ENCODE data around the gene WNT7B.

Gene WNT7B

DNA sequence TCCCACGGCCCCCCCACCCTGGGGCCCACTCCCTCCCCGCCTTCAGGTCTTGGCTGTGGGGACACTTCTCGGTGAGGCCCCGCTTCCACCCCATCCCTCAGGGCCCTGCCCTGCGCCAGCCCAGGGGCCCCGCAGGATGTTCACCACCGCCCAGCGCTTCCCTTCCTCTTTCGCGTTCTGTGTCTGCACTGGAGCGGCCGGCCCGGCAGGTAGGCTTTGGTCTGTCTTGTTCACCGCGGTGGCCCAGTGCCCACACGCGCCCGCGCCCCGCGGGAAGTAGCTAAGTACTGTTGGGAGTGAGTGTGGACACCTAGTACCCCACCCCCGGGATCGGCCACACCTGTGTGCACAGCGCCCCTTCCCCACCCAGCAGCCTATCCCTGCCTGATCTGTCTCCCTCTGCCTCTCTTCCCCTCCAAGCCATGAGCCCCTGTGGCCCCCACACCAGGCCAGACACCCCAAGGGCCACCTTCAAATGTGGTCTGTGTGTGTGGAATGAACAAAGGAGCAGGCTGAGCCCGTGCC lies 85.4 kb downstream of the WNT7B start:
- DNase-seq, result no peak

DNA sequence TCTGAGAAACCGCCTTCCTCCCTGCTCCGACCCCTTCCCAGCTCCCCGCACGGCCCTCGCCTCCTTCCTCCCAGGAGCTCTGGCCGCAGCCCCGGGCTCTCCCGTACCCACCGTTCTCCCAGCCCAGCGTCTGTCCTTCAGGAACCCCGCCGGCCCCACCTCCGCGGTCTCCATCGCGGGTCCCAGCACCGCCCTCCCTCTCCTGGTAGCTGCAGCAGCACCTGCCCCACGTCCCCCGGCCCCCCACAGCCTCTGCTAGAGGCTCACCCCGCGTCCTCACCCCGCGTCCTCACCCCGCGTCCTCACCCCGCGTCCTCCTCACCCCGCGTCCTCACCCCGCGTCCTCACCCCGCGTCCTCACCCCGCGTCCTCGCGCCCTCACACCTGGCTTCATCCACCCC lies 85.9 kb downstream of the WNT7B start:
- DNase-seq, result no peak

DNA sequence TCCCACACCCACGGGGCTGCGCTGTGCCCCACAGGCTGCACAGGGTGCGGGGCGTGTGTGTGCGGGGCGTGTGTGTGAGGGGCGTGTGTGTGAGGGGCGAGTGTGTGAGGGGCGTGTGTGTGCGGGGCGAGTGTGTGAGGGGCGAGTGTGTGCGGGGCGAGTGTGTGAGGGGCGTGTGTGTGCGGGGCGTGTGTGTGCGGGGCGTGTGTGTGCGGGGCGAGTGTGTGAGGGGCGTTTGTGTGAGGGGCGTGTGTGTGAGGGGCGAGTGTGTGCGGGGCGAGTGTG lies 86.7 kb downstream of the WNT7B start:
- no peak for DNase-seq

DNA sequence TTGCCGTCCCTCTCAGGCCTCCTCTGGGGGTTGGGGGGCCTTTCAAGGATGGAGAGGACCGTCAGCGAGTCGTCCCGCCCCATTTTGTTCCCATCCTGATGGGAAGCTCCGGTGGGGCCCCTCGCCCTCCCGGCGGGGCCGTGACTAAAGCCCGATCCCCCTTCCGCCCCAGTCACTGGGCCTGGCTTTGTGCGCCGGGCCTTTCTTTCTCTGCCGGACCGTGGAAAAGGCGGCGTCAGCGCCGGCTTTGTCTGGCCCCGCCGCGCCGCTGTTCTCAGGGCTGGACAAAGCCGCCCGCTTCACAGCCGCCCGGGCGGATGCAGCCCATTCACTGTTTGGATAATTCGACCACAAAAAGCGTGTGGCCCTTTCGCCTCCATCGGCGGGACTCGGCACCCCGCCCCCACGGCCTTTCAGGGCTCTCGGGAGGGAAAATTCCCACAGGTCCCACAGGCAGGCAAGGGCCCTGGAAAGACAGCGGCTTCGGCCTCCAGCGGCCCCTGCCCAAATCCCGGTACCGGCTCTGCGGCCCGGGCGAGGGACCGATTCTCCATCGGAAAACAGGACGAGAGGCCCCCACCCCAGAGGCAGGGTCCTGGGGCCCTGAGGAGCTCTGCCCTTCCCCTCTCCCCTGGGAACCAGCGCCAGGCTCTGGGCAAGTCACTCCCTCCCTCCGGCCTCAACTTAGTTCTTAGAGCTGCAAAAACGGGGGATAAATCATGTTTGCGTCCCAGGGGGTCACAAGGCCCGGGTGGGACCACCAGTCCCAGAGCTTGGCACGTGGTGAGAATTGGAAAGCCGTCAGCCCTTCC lies 87.2 kb downstream of the WNT7B start:
- DNase-seq, result peak in 11 of 56 donors; percentile 8 to 55 (median 39)

DNA sequence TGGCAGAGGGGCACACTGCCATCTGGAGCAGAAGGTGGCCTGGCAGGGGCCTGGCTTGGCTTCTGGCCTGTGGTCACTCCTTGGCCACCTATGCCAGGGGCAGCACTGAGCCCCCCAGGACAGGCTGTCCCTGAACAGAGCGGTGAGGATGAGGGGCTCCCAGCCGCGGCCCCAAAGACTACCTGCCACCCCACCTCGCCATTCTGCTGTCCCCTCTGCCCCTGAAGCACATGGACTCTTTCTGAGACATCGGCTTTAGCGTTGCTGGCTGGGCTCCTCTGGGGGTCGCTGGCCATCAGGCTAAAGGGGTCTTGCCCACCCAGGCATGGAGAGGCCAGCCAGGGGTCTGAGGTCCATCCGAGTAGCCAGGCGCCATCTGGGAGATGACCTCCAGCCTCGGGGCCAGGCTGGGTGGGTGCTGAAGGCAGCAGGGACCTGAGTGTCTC lies 87.8 kb downstream of the WNT7B start:
- no peak for DNase-seq

DNA sequence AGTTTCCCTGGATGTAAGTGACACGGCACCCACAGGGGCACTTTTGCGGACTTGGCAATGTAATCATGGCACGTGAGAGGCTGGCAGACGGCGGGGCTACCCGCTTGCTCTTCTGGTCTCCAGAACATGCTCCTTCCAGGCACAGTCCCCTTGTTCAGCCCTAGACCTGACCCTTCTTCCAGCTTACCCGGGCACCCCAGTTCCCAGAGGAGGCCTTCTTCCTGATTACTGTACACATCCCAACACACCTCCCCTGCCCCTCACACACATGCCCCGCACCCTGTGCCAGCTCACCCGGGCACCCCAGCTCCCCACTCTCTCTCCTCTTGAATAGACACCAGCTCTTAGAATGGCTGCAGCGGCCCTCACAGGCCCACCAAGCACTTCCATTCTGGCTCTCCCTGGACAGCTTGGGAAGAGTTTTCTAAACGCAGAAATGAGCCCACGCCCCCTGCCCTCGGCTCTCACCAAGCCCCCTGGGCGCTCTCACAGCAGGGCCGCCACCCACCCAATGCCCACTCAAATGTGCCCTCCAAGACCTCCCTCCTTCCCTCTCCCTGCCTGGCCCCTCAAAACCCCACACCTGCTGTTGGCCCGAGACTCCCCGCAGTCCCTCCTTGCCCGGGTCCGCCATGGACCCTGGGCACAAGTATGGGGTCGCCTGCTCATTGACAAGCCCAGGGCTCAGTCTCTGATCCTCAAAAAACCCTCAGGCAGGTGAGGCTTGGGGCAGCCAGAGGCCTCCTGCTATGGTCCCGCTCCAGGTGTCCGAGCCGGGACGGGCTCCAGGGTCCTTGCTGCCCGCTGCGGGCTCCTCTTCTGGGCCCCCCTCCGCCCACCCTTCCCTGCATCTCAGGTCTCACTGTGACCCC lies 88.5 kb downstream of the WNT7B start:
- no peak for DNase-seq

DNA sequence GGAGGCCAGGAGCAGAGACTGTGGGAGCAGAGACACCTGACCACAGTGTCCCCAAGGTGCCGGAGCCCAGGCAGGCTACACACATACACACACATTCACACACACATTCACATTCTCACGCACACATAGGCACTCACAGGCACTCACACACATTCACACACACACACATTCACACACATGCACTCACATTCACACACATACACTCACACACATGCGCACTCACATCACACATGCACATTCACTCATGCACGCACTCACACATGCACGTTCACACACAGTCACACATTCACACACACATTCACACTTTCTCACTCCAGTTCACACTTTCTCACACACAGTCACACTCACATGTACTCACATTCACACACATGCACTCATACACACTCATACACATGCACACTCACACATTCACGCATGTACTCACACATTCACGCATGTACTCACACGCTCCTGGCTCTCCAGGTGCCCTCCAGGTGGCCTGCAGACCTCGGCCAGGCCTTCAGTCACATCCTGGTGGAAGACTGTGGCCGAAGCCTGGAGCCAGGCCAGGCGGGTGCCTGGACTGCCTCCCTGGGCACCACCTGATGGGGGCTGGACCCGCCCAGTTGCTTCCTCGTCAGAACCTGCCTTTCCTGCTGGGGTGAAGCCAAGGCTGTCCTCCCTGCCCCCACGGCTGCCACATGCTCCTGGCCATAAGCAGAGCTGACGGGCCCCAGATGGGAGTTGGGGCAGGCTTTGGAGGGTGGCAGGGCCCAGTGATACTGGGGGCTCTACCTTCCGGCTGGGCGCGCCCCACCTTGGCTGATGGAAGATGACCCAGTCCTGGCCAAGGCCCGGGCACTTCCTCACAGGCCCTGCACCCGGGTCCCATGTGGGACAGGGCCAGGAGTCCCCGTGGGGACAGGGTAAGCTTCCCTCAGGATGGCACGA lies 89.5 kb downstream of the WNT7B start:
- DNase-seq, result no peak

DNA sequence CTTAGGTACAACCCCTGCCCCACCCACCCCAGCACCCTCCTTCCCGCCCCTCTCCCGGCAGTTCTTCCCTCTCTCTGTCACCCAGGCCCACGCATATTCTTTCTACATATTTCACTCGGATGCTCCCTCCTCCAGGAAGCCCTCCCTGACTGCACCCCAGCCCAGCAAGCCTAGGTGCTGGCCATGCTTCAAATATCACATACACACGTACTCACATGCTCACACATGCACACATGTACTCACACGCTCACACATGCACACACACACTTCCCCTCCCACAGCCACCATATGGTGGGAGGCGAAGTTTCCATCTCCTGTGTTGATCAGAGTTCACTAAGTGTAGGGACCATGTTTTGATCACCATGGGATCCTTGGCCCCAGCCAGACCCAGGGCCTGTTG lies 90.4 kb downstream of the WNT7B start:
- DNase-seq, result no peak

DNA sequence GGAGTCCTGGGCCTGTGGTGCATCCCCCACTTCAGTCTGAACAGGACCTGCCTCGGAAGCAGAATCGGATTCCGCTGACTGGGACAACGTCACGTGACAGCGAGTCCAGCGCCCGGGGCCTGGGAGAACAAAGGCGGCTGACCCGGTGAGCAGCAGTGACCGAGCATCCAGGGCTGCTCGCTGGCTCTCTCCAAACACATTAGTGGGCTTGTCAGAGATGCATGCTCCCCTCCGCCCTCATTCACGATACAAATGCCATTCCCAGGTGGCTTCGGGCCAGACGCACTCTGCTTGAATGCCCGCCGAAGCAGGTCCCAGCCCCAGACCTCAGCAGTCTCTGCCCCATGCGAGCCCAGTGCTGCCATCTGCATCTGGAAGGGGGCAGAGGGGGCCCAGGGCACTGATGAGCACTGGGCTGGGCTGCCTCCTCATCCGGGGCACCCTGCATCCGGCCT lies 91.0 kb downstream of the WNT7B start:
- peak in 19 of 56 donors; percentile 11 to 61 (median 31) for DNase-seq

DNA sequence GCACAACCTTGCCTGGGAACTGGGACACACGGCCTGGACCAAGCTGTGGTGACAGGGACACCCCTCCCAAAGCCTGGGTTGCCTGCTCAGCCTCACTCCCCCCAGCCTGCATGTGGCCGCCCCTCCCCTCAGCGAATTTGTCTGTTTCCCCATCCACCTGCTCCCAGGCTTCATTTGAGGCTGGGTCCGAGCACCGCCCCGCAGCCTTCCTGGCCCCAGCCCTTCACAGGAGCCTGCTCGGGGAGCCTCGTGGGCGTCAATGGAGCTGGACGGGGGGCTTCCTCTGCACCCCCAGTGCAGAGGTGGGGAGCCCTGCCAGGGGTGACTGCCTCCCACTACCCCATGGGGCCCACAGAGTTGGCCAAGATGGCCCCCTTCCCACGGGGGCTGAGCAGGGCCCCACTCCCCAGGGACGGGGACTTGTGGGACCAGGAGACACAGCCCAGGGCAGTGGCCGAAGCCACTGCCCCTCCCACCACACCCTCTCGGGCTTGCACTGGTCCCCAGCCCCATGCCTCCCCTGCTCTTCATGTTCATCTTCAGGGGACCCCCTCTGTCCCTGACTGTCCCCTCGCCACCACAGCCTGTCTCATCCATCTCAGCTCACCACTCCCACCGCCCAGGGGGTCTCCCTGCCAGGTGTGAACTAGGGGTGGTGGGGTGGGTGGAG lies 91.7 kb downstream of the WNT7B start:
- DNase-seq, result no peak

DNA sequence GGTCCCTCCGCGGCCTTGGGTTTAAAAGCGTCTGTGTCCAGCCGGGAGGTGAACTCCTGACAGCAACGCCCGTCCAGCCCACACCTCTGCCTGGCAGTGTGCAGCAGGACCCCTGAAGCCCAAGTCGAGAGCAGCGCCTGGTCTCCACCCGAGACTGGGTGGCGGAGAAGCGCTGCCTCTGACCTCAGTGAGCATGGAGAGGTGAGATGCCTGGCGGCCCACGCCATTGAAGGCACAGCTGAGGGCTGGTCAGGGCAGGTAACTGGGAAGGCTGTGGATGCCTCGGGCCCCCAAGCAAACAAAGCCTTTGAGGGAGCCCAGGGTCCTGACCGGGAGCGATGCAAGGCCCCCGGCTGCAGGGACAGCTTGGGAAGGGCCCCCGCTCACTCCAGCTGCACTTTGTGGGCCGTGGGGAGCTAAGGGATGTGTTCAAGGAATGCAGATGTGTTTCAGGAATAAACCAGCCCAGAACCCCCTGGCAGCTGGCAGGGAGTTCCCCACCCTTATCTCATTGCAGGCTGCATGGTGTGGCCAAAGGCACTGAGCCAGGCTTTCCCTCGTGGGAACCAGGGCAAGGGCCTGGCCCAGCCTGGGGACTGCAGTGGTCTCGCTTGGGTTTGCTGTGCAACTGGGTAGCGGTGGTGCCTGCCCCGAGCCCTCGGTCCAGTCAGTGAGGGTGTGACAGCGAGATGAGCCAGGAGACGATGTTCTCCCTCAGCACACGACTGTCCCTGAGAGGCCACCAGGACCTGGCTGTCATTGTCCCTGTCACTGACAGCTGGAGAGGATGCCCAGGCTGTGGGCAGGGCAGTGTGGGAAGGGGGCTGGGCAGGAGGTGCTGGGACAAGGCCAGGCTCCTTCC lies 92.5 kb downstream of the WNT7B start:
- no peak for DNase-seq

DNA sequence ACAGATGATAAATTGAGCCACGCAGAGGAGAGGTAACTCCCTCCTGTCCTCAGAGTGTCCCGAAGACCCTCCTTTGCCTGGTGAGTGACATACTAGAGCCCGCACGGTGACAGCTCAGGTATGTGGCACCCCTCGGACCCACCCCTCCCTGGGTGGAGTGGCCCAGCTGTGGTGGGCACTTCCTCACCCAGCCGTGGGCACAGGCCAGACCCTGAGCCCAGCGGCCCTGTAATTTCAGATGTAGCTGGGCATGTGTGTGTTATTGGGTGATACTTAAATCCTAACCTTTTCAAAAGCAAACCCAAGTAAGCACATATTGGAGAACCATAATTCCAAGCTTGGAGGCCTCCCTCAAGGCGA lies 93.2 kb downstream of the WNT7B start:
- DNase-seq, result no peak

DNA sequence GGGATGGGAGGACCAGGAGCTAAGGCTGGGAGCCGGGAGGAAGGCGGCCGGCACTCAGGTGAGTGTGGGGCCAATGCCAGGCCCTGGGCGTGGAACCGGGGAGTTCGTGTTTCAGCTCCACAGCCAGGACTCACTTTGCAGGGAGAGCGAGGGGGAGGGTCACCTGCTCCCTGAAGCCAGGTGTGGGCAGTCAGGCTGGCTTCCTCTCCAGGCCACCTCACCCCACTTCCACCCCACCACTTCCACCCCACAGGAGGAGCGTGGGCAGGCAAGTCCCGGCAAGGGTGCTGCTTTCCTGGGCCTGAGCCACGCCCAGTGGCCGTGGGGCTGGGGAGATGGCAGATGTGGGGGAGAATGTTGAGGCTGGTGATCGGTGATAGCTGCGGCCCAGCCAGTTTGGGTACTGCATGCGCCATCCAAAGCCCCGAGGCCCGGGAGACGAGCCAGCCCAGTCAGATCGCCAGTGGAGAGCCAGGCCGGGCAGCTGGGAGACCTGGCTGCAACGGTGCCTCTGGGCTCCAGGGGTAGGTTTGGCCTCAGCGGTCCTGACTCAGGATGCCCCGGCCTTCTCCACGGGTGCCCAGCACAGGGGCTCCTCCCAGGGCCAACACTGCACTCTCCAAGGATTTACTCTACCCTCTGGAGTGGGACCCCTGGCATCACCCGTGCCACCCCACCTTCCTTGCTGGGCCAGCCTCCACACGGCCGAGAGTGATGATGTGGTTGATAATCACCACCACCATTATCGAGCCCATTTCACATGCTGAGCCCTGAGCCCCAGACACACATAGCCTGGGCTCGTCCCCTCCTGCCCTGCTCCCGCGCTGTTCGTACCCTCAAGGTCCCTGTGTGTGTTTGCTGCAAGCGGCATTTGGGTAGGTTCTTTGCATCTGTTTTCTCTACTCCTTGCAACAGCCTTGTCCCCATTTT lies 93.8 kb downstream of the WNT7B start:
- DNase-seq, result peak in 4 of 56 donors; percentile 22 to 42 (median 29)

DNA sequence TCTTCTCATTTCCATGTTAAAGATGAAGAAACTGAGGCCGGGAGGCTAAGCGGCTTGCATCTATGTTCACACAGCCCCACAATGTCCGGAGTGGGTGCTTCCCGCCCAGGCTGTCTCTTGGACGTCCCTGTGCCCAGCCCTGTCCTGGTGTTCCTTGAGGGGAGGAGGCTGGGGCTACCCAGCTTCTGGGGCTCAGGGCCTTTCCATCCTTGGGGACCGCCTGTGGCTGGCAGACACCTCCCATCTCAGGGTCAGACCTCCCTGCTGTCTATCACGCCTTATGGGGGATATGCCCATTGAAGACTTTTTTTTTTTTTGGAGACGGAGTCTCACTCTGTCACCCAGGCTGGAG lies 95.5 kb downstream of the WNT7B start:
- no peak for DNase-seq

DNA sequence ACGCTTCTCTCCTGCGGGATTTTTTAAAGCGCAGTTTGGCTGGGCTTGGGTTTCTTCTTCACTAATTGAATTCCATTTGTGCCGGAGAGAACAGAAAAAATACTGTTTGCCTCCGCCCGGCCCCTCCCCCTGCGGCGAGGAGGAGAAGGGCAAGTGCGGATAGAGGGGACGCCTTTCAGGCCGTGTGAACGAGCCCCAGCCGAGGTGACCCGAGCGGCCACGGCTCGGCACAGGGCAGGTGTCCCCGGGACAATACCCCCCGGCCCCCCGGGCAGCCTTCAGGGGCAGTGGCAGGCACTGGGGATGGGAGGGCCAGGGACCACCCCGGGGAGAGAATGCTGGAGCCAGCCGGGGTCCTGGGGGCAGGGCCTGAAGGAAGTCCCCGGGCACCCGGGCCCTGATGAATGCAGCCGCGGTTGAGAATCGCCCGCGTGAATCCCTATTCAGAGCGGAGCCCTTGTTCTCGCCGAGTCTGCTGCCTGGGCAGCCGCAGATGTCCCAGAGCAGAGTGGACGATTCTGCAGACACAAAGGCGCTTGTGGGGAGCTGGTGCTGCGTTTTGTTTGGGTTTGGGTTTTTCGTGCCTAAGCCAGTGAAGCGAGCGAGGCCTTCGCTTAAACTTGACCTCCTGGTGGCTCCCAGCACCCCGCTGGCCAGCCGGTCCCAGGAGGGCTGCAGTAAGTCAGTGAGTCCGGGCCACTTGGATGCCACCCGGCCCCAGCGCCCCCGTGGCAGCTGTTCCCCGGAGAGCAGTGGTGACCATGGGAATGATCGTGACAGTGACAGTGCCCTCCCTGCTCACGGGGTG lies 96.0 kb downstream of the WNT7B start:
- peak in 18 of 56 donors; percentile 11 to 57 (median 30) for DNase-seq

DNA sequence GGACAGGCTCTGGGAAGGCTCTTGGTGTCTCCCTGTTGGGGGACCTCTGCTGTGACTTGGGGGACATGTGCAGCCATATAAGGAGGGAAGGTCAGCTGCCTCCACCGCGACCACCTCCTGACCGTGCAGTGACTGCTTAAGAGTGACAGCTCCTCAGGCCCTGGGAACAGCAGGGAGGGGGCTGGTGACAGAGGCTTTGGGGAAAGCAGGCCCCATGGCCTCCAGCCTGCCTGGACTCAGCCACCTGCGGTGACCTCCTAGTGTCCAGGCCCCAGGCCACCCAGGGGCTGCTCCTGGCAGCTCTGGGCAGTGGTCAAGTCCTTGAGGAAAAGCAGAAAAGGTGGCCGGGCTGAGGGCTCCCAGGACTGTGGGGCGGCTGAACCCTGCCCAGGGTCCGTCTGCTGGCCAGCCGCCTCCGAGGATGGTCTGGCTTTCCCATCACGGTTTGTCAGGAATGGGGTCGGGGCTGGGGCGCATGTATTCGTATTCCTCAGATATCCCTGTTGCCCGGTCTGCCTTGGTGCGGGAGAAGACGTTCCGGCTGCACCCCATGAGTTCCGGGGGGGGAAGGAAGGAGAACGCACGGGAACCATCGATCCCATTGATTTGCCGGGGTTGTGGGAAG lies 96.8 kb downstream of the WNT7B start:
- DNase-seq, result no peak

DNA sequence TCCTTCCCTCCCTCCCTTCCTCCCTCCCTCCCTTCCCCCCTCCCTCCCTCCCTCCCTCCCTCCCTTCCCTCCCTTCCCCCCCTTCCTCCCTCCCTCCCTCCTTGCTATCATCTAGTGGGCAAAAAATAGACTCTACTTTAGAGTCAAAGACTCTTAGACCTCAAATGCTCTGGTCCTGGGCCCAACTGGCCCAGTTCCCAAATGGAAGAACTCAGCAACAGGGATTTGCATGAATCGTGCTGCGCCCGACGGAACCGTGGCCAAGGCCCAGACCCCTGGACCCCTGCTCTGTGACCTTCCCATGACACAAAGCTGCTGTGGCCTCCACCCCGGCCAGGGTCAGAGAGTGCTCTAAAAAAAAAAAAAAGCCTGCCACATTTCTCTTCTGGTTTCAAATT lies 97.4 kb downstream of the WNT7B start:
- DNase-seq, result no peak

All from nucleus accumbens (tissue), 56 donors.